ENCODE data around the gene BNC1. TPM values are rescaled to one million over a fixed set of nuclear protein-coding genes. Genes with fewer than 3 reads are reported as not detected.

Gene BNC1
- total and polyA plus RNA-seq, 2 of the 4 experiments (the other 2 are of a cell fraction) = 0.38 to 0.54 TPM

- 100% methylated on average over 1 of the region's 4 CpGs; no CpG with 5 or more reads in 1 of the 2 experiments for WGBS, 2 experiments (ENCODE audit: extremely low coverage in 2 of 2, insufficient read length in 1 of 2)
- H3K79me1 ChIP-seq (ENCODE audit: low read depth in 1 of 2, low read length in 2 of 2) = no peaks in the 10 kb centered on the region; a peak in 1 of 4 replicates
- no peak overlapping the region for H3K56ac ChIP-seq (ENCODE audit: extremely low read depth, insufficient read depth, low read length)
- ATAC-seq (ENCODE audit: low read depth) (no peak), DNase-seq (no peak)
- no peak overlapping the region for H2AK9ac ChIP-seq (replicated peaks; ENCODE audit: low read depth, low read length, poor library complexity)
- peaks cover 8% of the 10 kb centered on the region for H3K27me3 ChIP-seq (ENCODE audit: control insufficient read depth, insufficient read depth, low read length)
- CTCF ChIA-PET = interaction anchor here (1.0 kb wide), 1 partner anchor 146 kb away, joined by 3 read pairs; no protein-coding TSS in a partner anchor
- H3K9me3 ChIP-seq (ENCODE audit: control insufficient read depth, insufficient read depth, low read length) = peaks cover under 1% of the 10 kb centered on the region; the same call in 1 of the 2 replicates
- peaks cover 13% of the 10 kb centered on the region for H3K4me1 ChIP-seq (ENCODE audit: control insufficient read depth, insufficient read depth, low read length)
- intact Hi-C loops (cut with micrococcal nuclease) = no loop called here
- no peak overlapping the region for H2BK5ac ChIP-seq (ENCODE audit: low read depth, low read length, poor library complexity, severe bottlenecking)
- no TSS peak for BruUV-seq (replicated peaks)
- H3K23ac ChIP-seq (ENCODE audit: low read depth, low read length) = no peak overlapping the region
- H3K4me2 ChIP-seq (ENCODE audit: low read depth, low read length) = no peak overlapping the region
- no peak overlapping the region for H2BK15ac ChIP-seq (ENCODE audit: low read depth, low read length)
- no peak overlapping the region for H2BK20ac ChIP-seq (ENCODE audit: low read depth, low read length)
- no peak overlapping the region for H4K91ac ChIP-seq (ENCODE audit: insufficient read depth, low read depth, low read length)
- dilution Hi-C loops (cut with HindIII; ENCODE audit: low sequenced_read_pairs, unreplicated experiment) = no loop called here
- no peak overlapping the region for H3K14ac ChIP-seq (replicated peaks; ENCODE audit: low read depth, low read length)
- no peak overlapping the region for H3K9ac ChIP-seq (ENCODE audit: low read depth, low read length)
- H2BK120ac ChIP-seq (ENCODE audit: low read depth, low read length) = no peak overlapping the region
- H4K5ac ChIP-seq (ENCODE audit: low read depth, low read length) = no peak overlapping the region
- H3K4me3 ChIP-seq (ENCODE audit: insufficient read depth, low read depth, low read length) = no peak overlapping the region
- H4K20me1 ChIP-seq (ENCODE audit: insufficient read depth, low read length) = peaks cover 7% of the 10 kb centered on the region; the same call in 1 of the 2 replicates
- H2AK5ac ChIP-seq (ENCODE audit: low read depth, low read length) = no peak overlapping the region
- H3K36me3 ChIP-seq (ENCODE audit: control insufficient read depth, insufficient read depth, low read length) = no peaks in the 10 kb centered on the region
- no peak for TF ChIP-seq POLR2A (IDR thresholded peaks at IDR 0.05; ENCODE audit: low read depth, low read length)
- no peak for TF ChIP-seq RAD21 (IDR thresholded peaks at IDR 0.05; ENCODE audit: low read length)
- no peak for TF ChIP-seq MAFK (IDR thresholded peaks at IDR 0.05; ENCODE audit: low read depth, low read length)
- TF ChIP-seq RFX5 (IDR thresholded peaks at IDR 0.05; ENCODE audit: low read depth, low read length) = no peak
- no peak for TF ChIP-seq FOS (IDR thresholded peaks at IDR 0.05; ENCODE audit: low read depth, low read length)
- TF ChIP-seq ELK1 (IDR thresholded peaks at IDR 0.05; ENCODE audit: borderline replicate concordance, low read depth, low read length) = no peak
- no peak for TF ChIP-seq CEBPB (IDR thresholded peaks at IDR 0.05; ENCODE audit: low read depth, low read length)
- TF ChIP-seq MAZ (IDR thresholded peaks at IDR 0.05; ENCODE audit: borderline replicate concordance, low read depth, low read length) = no peak
- TF ChIP-seq, protein P1, sequence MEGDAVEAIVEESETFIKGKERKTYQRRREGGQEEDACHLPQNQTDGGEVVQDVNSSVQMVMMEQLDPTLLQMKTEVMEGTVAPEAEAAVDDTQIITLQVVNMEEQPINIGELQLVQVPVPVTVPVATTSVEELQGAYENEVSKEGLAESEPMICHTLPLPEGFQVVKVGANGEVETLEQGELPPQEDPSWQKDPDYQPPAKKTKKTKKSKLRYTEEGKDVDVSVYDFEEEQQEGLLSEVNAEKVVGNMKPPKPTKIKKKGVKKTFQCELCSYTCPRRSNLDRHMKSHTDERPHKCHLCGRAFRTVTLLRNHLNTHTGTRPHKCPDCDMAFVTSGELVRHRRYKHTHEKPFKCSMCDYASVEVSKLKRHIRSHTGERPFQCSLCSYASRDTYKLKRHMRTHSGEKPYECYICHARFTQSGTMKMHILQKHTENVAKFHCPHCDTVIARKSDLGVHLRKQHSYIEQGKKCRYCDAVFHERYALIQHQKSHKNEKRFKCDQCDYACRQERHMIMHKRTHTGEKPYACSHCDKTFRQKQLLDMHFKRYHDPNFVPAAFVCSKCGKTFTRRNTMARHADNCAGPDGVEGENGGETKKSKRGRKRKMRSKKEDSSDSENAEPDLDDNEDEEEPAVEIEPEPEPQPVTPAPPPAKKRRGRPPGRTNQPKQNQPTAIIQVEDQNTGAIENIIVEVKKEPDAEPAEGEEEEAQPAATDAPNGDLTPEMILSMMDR (conservative IDR thresholded peaks at IDR 0.05; ENCODE audit: low read depth, low read length) = no peak
- no peak for TF ChIP-seq RCOR1 (IDR thresholded peaks at IDR 0.05; ENCODE audit: insufficient replicate concordance, low read length)
- peaks cover 9% of the 10 kb centered on the region; the same call in 1 of the 2 replicates for H3K9me1 ChIP-seq (ENCODE audit: insufficient read depth, low read length)
- in situ Hi-C loops (cut with MboI; ENCODE audit: low sequenced_read_pairs) = no loop called here
- no peak overlapping the region for H3K4ac ChIP-seq (ENCODE audit: low read depth, low read length)
- POLR2A ChIA-PET (ENCODE audit: unreplicated experiment) = no interaction called here
- no peak overlapping the region for H2AFZ ChIP-seq (replicated peaks; ENCODE audit: low read length, poor library complexity)
- no peak overlapping the region for H4K8ac ChIP-seq (ENCODE audit: low read depth in 2 of 2, low read length in 2 of 2)
- no peak overlapping the region for H3K18ac ChIP-seq (ENCODE audit: low read depth, low read length)
- no peak overlapping the region for H3K27ac ChIP-seq (ENCODE audit: insufficient read depth, low read length)
These were observed 5.8 kb upstream of the BNC1 start for GRCh38 chr15:83290236-83290635.

All from IMR-90 (cell line).